HepG2 (cell line): ENCODE results near the gene SERINC5. TPM values are rescaled to one million over a fixed set of nuclear protein-coding genes. Genes with fewer than 3 reads are reported as not detected.
"Not testable (repeated sequence)": the region's sequence is repeated elsewhere in the genome, so short reads cannot be mapped to it uniquely, and the experiment has no call there.

ENCODE experiments used
- ATAC-seq: fragments of 200-7000 bp; cut with Tn5 transposase; 3 replicates; pipeline ENCODE4 v1.9.1; 2020; ENCODE audit warnings: mild to moderate bottlenecking, moderate library complexity
- BruUV-seq: library from RNA; stranded (reverse); fragments of 400-500 nt; replicated peaks from 2 replicates; lab custom pipeline; 2021; lab: Mats Ljungman, UMichigan
- CTCF ChIA-PET: fragments of 300-600 bp; formaldehyde crosslinking; extraction: SDS; loops from one replicate; lab custom pipeline; 2021; ENCODE audit warnings: low total read pairs, inconsistent platforms, low intra/inter-chr PET ratio; lab: Yijun Ruan, JAX
- POLR2A ChIA-PET: fragments of 350-600 bp; sonication (Branson Sonifier 250); formaldehyde crosslinking; loops from one replicate; lab custom pipeline; 2020; ENCODE audit warnings: antibody characterized with exemption, inconsistent platforms; lab: Yijun Ruan, JAX
- DNase-seq: peaks from one replicate; pipeline ENCODE4 v3.0.0-alpha.2; 2015; ENCODE audit warnings: low spot score
- FAIRE-seq: peaks from 3 replicates; lab custom pipeline; 2011; peaks lifted over from hg19 to GRCh38; lab: Jason Lieb, UNC
- H2AFZ ChIP-seq: one replicate; pipeline ENCODE4 v1.6.1; 2011; ENCODE audit warnings: low read length, inconsistent platforms
- H3K27ac ChIP-seq: fragments of 300-600 bp; 3 replicates; pipeline ENCODE4 v1.8.0; 2011; ENCODE audit warnings: mixed run types, mild to moderate bottlenecking, mixed read lengths, low read length, inconsistent platforms; ENCODE audit not compliant: insufficient read depth; ENCODE audit errors: extremely low read length
- H3K27me3 ChIP-seq, 2 experiments: fragments of 200-600 bp in 1 of 2; 2 replicates in 1 of 2; 3 replicates in 1 of 2; pipeline versions ENCODE4 v1.6.0 to v1.8.0; 2011; ENCODE audit warnings: low read length in 2 of 2, mild to moderate bottlenecking in 2 of 2, moderate library complexity in 2 of 2, inconsistent platforms in 1 of 2; ENCODE audit not compliant: insufficient read depth in 2 of 2, control insufficient read depth in 1 of 2
- H3K36me3 ChIP-seq, 2 experiments: fragments of 200-600 bp in 1 of 2; replicated peaks in 1 of 2; 2 replicates in 1 of 2; 3 replicates in 1 of 2; pipeline versions ENCODE4 v1.5.1 to v1.8.0; 2011; ENCODE audit warnings: low read length in 2 of 2, inconsistent platforms in 1 of 2; ENCODE audit not compliant: insufficient read depth in 2 of 2, control insufficient read depth in 1 of 2
- H3K4me1 ChIP-seq: 2 replicates; pipeline ENCODE4 v1.5.1; 2012; ENCODE audit warnings: low read length, inconsistent platforms; ENCODE audit not compliant: insufficient read depth
- H3K4me2 ChIP-seq: 2 replicates; pipeline ENCODE4 v1.6.0; 2011; ENCODE audit warnings: low read depth, low read length, inconsistent platforms
- H3K4me3 ChIP-seq, 3 experiments: fragments of 200-600 bp in 1 of 3; sonication (generic), shearing (Covaris generic) in 1 of 3; replicated peaks in 1 of 3; 2 replicates each; pipeline ENCODE4 v1.5.1; 2011 to 2016; ENCODE audit warnings: low read length in 3 of 3, inconsistent platforms in 2 of 3, low read depth in 2 of 3, mild to moderate bottlenecking in 2 of 3, control low read depth in 1 of 3, mixed read lengths in 1 of 3; ENCODE audit not compliant: insufficient read depth in 1 of 3
- H3K79me2 ChIP-seq: one replicate; pipeline ENCODE4 v1.6.1; 2011; ENCODE audit warnings: low read length, inconsistent platforms; ENCODE audit not compliant: insufficient read depth
- H3K9ac ChIP-seq: 2 replicates; pipeline ENCODE4 v1.6.0; 2011; ENCODE audit warnings: mild to moderate bottlenecking, low read depth, low read length, inconsistent platforms; ENCODE audit not compliant: insufficient read depth
- H3K9me3 ChIP-seq: 2 replicates; pipeline ENCODE4 v1.5.1; 2012; ENCODE audit warnings: mild to moderate bottlenecking, low read length
- H4K20me1 ChIP-seq: 2 replicates; pipeline ENCODE4 v1.6.0; 2011; ENCODE audit warnings: inconsistent platforms, mild to moderate bottlenecking, low read length, moderate library complexity; ENCODE audit not compliant: insufficient read depth
- STAT6 ChIP-seq: sonication (generic); formaldehyde crosslinking; IDR thresholded peaks from 2 replicates; pipeline ENCODE4 v1.4.0; 2020; ENCODE audit warnings: missing genetic modification reagents, mild to moderate bottlenecking, borderline replicate concordance
- WGBS: methylation state at CpG from one replicate; pipeline ENCODE4 v1.1.6; 2017; ENCODE audit warnings: low lambda C conversion rate; 5-methylcytosine and 5-hydroxymethylcytosine counted together
- in situ Hi-C: cut with HindIII; loops from 2 replicates; pipeline ENCODE4 v1.10.0; 2017; ENCODE audit warnings: low pct_unique_long_range_greater_than_20kb; ENCODE audit not compliant: extremely low pct_ligation_motif_present
- intact Hi-C: fragments of 100-400 bp; cut with micrococcal nuclease; formaldehyde crosslinking; loops from one replicate; pipeline ENCODE4 v1.10.0; 2022; ENCODE audit not compliant: unreplicated experiment
- polyA plus RNA-seq, 8 experiments: library from polyadenylated mRNA; depleted of rRNA in 3 of 8; stranded (reverse) in 7 of 8; unstranded in 1 of 8; fragments of >200 nt; fragmentation: Illumina TruSeq in 4 of 8; extraction: Trizol in 4 of 8; gene quantifications; 2 replicates each; pipeline versions ENCODE4 v1.2.1 to v1.2.3, GENCODE V29; 2011 to 2016; ENCODE audit warnings: low read depth in 4 of 8, missing spikeins in 1 of 8, mixed read lengths in 1 of 8; ENCODE audit not compliant: insufficient read depth in 1 of 8
- total RNA-seq, 5 experiments: library from RNA; depleted of rRNA; stranded (reverse); fragments of >200 nt; fragmentation: Illumina TruSeq; extraction: Trizol; gene quantifications; 2 replicates each; pipeline ENCODE4 v1.2.3, GENCODE V29; 2016; ENCODE audit warnings: low read depth in 1 of 5
- TF ChIP-seq, protein P1 (sequence below): IDR thresholded peaks from 2 replicates; pipeline ENCODE4 v1.6.1; 2016; ENCODE audit warnings: missing compliant biosample characterization, missing genetic modification reagents, borderline replicate concordance

SERINC5 gene
- total and polyA plus RNA-seq, 2 of the 13 experiments (the other 11 are each of a cell fraction or from before 2014, with no cell fraction given) = 17.3 to 22.8 TPM

- ATAC-seq, H3K4me3 ChIP-seq, H4K20me1 ChIP-seq, H3K27ac ChIP-seq, in situ Hi-C loops, intact Hi-C loops, H2AFZ ChIP-seq, CTCF ChIA-PET, DNase-seq, POLR2A ChIA-PET, H3K9ac ChIP-seq, H3K9me3 ChIP-seq, H3K4me2 ChIP-seq, H3K27me3 ChIP-seq, FAIRE-seq, BruUV-seq: not testable (repeated sequence)
- Histone ChIP-seq H3K79me2 (peaks cover 37% of the 10 kb centered on the region), H3K4me1 (peaks cover 33% of the 10 kb centered on the region), H3K36me3 (peaks cover 8 to 33% of the 10 kb centered on the region in 2 experiments)
- 96% methylated on average over 7 of the region's 7 CpGs for WGBS
These were observed 54.1 kb downstream of the SERINC5 start for GRCh38 chr5:80201763-80202162.

DNA sequence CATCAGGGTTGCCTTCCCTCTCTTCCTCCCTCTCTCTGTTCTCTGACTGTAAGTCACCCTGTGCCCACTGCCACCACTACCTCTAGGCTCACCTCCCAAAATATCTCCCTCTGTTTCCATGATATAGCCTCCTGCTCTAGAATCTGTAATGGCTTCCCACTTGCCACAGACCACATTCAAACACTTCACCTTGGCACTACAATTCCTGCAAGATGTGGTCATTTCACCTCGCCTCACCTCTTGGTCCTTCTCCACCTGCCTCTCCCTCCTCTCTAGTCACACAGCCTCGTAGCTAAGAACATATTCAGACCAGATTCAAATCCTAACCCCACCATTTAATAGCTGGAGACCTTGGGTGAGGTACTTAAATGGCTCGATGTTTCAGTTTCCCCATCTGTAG lies 56.9 kb downstream of the SERINC5 start:
- no peak for FAIRE-seq
- CTCF ChIA-PET = no interaction called here
- in situ Hi-C loops = no loop called here

More for the DNA sequence above, 56.9 kb downstream of the SERINC5 start:
- H4K20me1 ChIP-seq = no peaks in the 10 kb centered on the region
- TF ChIP-seq, protein P1, sequence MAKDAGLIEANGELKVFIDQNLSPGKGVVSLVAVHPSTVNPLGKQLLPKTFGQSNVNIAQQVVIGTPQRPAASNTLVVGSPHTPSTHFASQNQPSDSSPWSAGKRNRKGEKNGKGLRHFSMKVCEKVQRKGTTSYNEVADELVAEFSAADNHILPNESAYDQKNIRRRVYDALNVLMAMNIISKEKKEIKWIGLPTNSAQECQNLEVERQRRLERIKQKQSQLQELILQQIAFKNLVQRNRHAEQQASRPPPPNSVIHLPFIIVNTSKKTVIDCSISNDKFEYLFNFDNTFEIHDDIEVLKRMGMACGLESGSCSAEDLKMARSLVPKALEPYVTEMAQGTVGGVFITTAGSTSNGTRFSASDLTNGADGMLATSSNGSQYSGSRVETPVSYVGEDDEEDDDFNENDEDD (CRISPR knock-in tag) = no peak
- TF ChIP-seq STAT6 (CRISPR knock-in tag) = no peak
- no peaks in the 10 kb centered on the region for H3K27me3 ChIP-seq
- no peak overlapping the region for H2AFZ ChIP-seq
- POLR2A ChIA-PET = no interaction called here
- H3K36me3 ChIP-seq = peaks cover 8 to 39% of the 10 kb centered on the region in 2 experiments
- 97% methylated on average over 3 of the region's 3 CpGs for WGBS
- intact Hi-C loops = no loop called here
- ATAC-seq (no peak), DNase-seq (no peak)
- peaks cover 8% of the 10 kb centered on the region for H3K4me1 ChIP-seq
- H3K27ac ChIP-seq = no peak overlapping the region
- no peaks in the 10 kb centered on the region for H3K9me3 ChIP-seq
- H3K9ac ChIP-seq = no peak overlapping the region
- no TSS peak for BruUV-seq
- no peak overlapping the region for H3K4me2 ChIP-seq
- H3K4me3 ChIP-seq = no peak overlapping the region
- peaks cover 30% of the 10 kb centered on the region for H3K79me2 ChIP-seq
